ENCODE data around the gene WDR91.

The WDR91 gene

DNA sequence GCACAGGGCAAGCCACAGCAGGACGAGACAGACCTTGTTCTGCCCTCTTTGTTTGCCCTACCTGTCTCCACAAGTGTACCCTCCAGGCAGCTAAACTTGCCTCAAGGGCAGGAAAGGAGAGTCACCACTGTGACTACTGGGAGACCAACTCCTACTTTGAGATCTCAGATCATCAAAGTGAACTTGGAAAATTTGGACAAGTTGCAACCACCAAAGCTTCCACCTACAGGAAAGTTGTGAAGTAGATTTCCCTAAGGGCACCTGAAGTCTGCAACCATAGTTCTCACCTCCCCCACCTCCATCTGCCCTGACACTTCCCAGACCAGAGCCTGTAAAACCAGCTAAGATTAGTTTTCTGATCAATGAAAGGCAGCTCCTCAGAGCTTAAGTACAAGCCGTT lies 2.5 kb upstream of the WDR91 start:
- no peak overlapping the region for H3K27ac ChIP-seq

DNA sequence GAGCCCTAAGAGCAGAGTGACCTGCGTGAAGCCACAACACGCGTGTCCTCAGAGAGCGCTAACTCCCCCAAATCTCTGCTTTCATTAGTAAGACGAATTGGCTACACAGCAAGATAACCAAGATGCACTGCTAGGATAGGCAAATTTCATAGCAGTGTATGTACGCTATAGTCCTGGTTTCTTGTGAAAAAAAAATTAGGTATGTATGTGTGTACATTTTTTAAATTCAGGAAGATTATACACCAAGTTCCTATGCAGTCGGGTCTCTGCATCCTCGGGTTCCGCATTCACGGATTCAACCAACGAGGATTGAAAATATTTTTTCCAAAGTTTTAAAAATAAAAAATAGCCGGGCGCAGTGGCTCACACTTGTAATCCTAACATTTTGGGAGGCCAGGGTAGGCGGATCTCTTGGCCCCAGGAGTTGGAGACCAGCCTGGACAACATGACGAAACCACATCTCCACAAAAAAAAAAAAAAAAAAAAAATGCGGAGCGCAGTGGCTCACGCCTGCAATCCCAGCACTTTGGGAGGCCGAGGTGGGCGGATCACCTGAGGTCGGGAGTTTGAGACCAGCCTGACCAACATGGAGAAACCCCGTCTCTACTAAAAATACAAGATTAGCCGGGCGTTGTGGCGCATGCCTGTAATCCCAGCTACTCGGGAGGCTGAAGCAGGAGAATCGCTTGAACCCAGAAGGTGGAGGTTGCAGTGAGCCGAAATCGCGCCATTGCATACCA lies 790 bp upstream of the WDR91 start:
- H3K27ac ChIP-seq, result peak overlapping the region; percentile 72

More for the DNA sequence above, 2.5 kb upstream of the WDR91 start:
- TF ChIP-seq, protein P1, sequence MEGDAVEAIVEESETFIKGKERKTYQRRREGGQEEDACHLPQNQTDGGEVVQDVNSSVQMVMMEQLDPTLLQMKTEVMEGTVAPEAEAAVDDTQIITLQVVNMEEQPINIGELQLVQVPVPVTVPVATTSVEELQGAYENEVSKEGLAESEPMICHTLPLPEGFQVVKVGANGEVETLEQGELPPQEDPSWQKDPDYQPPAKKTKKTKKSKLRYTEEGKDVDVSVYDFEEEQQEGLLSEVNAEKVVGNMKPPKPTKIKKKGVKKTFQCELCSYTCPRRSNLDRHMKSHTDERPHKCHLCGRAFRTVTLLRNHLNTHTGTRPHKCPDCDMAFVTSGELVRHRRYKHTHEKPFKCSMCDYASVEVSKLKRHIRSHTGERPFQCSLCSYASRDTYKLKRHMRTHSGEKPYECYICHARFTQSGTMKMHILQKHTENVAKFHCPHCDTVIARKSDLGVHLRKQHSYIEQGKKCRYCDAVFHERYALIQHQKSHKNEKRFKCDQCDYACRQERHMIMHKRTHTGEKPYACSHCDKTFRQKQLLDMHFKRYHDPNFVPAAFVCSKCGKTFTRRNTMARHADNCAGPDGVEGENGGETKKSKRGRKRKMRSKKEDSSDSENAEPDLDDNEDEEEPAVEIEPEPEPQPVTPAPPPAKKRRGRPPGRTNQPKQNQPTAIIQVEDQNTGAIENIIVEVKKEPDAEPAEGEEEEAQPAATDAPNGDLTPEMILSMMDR (conservative IDR thresholded peaks at IDR 0.05), result no peak
- no peak for TF ChIP-seq ZFX (IDR thresholded peaks at IDR 0.05)

DNA sequence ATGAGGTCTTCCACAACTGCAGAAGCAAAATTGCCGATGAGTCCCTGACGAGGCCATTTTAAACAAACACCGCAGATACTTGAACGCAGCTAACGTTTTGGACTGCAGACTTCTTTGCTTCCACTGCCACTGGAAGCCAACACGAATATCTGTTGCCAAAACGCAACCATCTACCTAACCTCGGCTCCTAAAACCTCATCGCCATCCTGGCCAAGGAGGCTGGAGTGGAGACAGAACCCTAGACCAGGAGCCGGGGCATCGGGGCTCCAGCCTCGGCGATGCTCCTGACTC lies 493 bp downstream of the WDR91 start:
- TF ChIP-seq, protein P1 (conservative IDR thresholded peaks at IDR 0.05), result no peak
- TF ChIP-seq ZFX (IDR thresholded peaks at IDR 0.05), result no peak
- H3K27ac ChIP-seq, result peak overlapping the region; percentile 72

DNA sequence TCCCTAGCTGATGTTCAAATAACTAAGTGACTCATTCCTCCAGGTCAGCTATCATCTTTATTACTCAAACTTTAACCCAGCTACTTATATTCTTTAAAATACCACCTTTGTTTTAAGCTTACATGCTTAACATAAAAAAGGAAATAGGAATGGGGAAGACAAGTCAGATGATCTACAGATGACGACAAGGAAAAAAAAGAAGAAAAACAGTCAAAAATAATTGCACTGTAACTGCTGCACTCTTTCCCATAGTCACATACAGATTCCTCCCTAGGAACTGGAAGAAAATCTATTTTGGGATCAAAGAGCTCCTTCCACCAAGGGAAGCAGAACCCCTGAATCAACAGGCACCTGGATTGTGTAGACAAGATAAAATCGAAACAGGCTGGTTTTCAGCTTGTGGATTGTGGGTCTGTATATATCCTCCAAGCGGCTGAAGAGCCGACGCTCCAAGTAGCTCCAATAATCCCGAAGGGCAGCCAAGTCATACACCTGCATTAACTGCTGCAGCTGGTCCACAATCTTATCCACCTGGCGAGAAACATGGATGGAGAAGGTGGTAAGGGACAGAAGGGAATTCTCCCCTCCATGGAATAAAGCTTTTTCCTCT lies 2.0 kb downstream of the WDR91 start:
- no peak for TF ChIP-seq ZFX (IDR thresholded peaks at IDR 0.05)
- TF ChIP-seq, protein P1 (conservative IDR thresholded peaks at IDR 0.05), result no peak
- H3K27ac ChIP-seq, result no peak overlapping the region

DNA sequence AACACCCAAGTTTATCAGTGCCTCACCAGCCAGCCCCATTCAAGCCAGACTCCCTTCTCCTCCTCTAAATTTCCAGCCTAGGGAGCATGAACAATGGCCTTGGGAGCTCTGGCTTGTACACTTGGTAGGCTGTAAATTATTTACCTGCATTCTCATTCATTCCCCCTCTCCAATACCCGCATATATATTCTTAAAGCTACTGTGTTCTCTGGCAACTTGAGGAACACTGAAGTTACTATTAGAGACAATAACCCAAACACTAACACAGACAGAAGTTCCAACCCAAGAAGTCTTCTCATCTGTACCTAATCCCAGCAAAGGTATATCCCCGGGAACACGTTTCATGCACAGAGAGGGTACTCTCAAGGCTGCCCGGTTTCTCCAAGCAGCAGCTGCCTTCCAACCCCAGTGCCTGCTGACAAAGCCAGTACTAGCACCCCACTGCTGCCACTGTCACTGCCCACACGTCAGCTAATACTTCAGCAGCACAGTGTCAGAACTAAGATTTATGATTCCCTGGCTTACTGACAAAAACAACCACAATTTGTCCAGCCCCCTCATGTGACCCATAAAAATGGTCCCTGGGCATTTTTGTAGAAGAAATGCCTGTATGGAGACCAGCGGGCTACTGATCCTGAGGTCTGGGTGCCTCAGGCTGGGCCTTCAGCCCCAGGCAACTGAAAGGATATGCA lies 3.1 kb downstream of the WDR91 start:
- TF ChIP-seq, protein P1 (conservative IDR thresholded peaks at IDR 0.05), result no peak
- no peak for TF ChIP-seq ZFX (IDR thresholded peaks at IDR 0.05)

DNA sequence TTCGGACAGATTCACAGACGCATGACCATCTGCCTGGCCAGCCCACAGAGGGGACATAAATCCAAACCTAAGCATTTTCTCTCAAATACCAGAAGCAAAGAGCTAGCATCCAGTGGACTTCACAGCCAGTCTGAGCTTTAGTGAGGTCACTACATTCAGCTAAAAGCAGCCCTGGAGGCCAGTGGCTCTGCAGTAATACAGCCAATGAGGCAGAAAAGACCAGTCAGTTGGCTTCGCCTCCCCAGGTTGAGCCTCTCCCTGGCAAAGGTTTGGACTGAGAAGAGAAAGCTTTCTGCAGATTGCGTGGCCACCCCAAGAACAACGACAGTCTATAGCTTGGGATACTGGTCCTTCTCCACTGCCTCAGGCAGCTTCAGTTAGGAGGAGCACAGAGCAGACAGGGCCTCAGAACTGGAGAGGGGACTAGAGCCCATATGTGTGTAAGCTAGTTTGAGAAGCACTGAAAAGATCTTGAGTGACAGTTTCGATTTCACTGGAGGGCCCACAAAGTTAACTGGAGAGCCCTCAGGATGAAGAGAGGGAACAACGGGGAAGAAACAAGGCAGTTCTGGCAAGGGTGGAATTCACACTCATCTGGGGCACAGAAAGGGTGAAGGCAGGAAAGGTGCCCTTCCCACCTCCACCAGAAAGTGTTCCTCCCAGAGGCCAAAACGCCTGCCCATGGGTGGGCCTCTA lies 3.8 kb downstream of the WDR91 start:
- TF ChIP-seq, protein P1 (conservative IDR thresholded peaks at IDR 0.05), result no peak
- no peak for TF ChIP-seq ZFX (IDR thresholded peaks at IDR 0.05)
- H3K27ac ChIP-seq, result no peak overlapping the region

More for the DNA sequence above, 3.1 kb downstream of the WDR91 start:
- H3K27ac ChIP-seq, result no peak overlapping the region

DNA sequence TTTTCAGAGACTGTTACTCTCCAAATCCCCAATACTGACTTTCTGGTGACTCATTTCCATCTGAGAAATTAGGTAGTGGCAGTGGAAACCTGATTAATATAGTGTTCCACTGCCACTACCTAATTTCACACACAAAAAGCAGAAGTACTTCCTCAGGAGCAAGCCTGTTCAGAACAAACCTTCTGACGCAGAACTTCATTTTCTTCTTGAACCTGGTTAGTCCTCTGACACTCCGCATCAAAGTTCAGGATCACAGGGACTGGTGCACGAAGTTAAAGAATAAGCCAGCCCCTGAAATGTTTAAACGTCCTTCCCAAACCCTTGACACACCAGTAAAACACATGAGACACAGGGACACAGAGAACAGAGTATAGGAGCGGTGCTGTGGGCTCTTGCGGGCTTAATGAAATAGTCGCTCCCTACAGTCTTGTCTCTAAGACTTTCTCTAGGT lies 4.4 kb downstream of the WDR91 start:
- no peak overlapping the region for H3K27ac ChIP-seq
- TF ChIP-seq, protein P1 (conservative IDR thresholded peaks at IDR 0.05), result no peak
- TF ChIP-seq ZFX (IDR thresholded peaks at IDR 0.05), result no peak

Measured in C4-2B (cell line).